Activated naive CD4-positive, alpha-beta T cell treated with anti-CD3 and anti-CD28 coated beads, Interleukin-2, amount 50 U/mL, for 24 hours (primary cell): ENCODE measurements around the gene HSD11B1L.
A peak's percentile ranks its signal among the peaks of the same experiment; 100 is the strongest.

ENCODE experiments used
- H3K27ac Mint-ChIP-seq: one replicate; pipeline ENCODE4 v1.8.0; 2021; ENCODE audit warnings: mild to moderate bottlenecking, mixed read lengths
- H3K27me3 Mint-ChIP-seq: one replicate; pipeline ENCODE4 v1.8.0; 2021; ENCODE audit warnings: mixed read lengths
- H3K36me3 Mint-ChIP-seq: one replicate; pipeline ENCODE4 v1.8.0; 2021; ENCODE audit warnings: mixed read lengths
- H3K4me1 Mint-ChIP-seq: one replicate; pipeline ENCODE4 v1.8.0; 2021; ENCODE audit warnings: mixed read lengths
- H3K4me3 Mint-ChIP-seq: one replicate; pipeline ENCODE4 v1.8.0; 2021; ENCODE audit warnings: mild to moderate bottlenecking, mixed read lengths
- H3K9me3 Mint-ChIP-seq: one replicate; pipeline ENCODE4 v1.8.0; 2021; ENCODE audit warnings: mixed read lengths

HSD11B1L gene, protein sequence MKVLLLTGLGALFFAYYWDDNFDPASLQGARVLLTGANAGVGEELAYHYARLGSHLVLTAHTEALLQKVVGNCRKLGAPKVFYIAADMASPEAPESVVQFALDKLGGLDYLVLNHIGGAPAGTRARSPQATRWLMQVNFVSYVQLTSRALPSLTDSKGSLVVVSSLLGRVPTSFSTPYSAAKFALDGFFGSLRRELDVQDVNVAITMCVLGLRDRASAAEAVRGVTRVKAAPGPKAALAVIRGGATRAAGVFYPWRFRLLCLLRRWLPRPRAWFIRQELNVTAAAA

GRCh38 chr19:5680437-5681368 is at the start of gene HSD11B1L, which contains the start of gene MICOS13:
HSD11B1L (plus strand) TSS chr19:5681027; CDS start chr19:5684833, 3,806 bp downstream.
MICOS13 (minus strand) TSS chr19:5680516; CDS start chr19:5680486, 30 bp downstream.
- Mint-ChIP-seq H3K27ac (peak within 1 kb of the TSS; percentile 96), H3K4me3 (peak within 1 kb of the TSS; percentile 88), H3K4me1 (peaks cover 27% of the 10 kb centered on the region), H3K36me3 (no peaks in the 10 kb centered on the region), H3K27me3 (no peaks in the 10 kb centered on the region), H3K9me3 (no peaks in the 10 kb centered on the region)

- Mint-ChIP-seq H3K4me3 (peak overlapping the region; percentile 67), H3K4me1 (peaks cover 83% of the 10 kb centered on the region), H3K36me3 (peaks cover 11% of the 10 kb centered on the region), H3K9me3 (no peaks in the 10 kb centered on the region), H3K27ac (peak overlapping the region; percentile 3), H3K27me3 (no peaks in the 10 kb centered on the region)
Measured at GRCh38 chr19:5631567-5632240, 49.1 kb upstream of the HSD11B1L start.

- Mint-ChIP-seq H3K27me3 (no peaks in the 10 kb centered on the region), H3K4me3 (no peak overlapping the region), H3K36me3 (peaks cover 11% of the 10 kb centered on the region), H3K4me1 (peaks cover 80% of the 10 kb centered on the region), H3K9me3 (no peaks in the 10 kb centered on the region), H3K27ac (peak overlapping the region; percentile 3)
Measured at GRCh38 chr19:5632241-5632612, 48.6 kb upstream of the HSD11B1L start.

DNA sequence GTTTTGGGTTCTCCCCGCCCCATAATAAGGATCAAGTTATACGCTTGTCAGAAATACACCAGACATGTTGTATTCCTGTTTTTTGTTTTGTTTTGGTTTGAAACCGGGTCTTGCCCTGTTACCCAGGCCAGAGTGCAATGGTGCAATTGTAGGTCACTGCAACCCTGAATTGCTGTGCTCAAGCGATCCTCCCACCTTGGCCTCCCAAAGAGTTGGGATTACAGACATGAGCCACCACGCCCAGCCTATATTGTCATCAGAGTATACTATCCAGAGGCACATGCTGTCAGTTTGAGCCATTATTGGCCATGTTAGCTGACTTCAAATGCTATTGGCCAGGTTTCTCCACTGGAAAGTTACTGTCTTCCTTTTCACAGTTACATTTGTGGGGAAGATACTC is 48.2 kb upstream of the HSD11B1L start:
- Mint-ChIP-seq H3K36me3 (peaks cover 8% of the 10 kb centered on the region), H3K4me1 (peaks cover 76% of the 10 kb centered on the region)

DNA sequence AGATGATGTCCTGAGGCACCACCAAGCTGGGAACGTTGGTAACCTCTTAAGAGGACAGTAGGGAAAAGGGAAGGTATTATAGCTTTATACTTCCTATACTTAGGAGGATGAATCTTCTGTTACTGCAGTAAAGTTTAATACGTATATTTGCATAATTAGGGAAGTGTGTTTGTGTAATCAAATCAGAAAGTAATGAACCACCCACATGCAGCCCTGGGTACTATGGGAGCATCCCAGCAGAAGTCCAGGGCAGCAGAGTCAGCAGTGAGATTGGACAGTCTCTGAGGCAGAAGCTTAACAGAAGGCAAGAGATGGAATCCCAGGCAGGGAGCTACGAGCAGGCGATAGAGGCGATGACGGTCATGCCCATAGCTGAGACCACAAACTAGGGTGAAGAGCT is 45.4 kb upstream of the HSD11B1L start:
- H3K36me3 Mint-ChIP-seq, result peaks cover 5% of the 10 kb centered on the region
- peaks cover 62% of the 10 kb centered on the region for H3K4me1 Mint-ChIP-seq
- H3K9me3 Mint-ChIP-seq, result no peaks in the 10 kb centered on the region
- H3K27ac Mint-ChIP-seq, result no peak overlapping the region
- H3K27me3 Mint-ChIP-seq, result no peaks in the 10 kb centered on the region
- no peak overlapping the region for H3K4me3 Mint-ChIP-seq

More for the DNA sequence above, 48.2 kb upstream of the HSD11B1L start:
- Mint-ChIP-seq H3K27me3 (no peaks in the 10 kb centered on the region), H3K9me3 (no peaks in the 10 kb centered on the region), H3K4me3 (peak overlapping the region; percentile 3), H3K27ac (no peak overlapping the region)

DNA sequence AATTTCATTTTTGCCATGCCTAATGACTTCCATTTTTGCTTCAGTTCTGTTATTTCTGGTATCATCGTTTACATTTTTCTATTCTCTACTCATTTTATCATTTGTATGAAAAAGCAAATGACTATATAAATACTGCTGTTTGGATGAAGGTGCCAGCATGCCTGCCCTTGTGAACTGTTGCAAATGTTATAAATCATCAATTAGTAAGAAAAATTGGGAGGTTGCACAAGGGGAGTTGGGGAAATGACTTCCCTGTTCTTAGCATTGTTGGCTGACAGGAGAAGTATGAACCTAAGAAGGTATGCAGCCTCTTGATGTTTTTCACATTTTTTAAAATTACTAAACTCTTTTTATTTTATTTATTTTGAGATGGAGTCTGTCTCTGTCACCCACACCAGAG is 42.9 kb upstream of the HSD11B1L start:
- H3K4me1 Mint-ChIP-seq, result peaks cover 53% of the 10 kb centered on the region
- H3K27me3 Mint-ChIP-seq, result no peaks in the 10 kb centered on the region
- no peak overlapping the region for H3K4me3 Mint-ChIP-seq
- H3K27ac Mint-ChIP-seq, result no peak overlapping the region
- H3K36me3 Mint-ChIP-seq, result peaks cover 2% of the 10 kb centered on the region
- H3K9me3 Mint-ChIP-seq, result no peaks in the 10 kb centered on the region

- H3K4me1 Mint-ChIP-seq, result peaks cover 51% of the 10 kb centered on the region
- no peak overlapping the region for H3K27ac Mint-ChIP-seq
- H3K9me3 Mint-ChIP-seq, result no peaks in the 10 kb centered on the region
Measured at GRCh38 chr19:5641171-5641570, 39.7 kb upstream of the HSD11B1L start.

DNA sequence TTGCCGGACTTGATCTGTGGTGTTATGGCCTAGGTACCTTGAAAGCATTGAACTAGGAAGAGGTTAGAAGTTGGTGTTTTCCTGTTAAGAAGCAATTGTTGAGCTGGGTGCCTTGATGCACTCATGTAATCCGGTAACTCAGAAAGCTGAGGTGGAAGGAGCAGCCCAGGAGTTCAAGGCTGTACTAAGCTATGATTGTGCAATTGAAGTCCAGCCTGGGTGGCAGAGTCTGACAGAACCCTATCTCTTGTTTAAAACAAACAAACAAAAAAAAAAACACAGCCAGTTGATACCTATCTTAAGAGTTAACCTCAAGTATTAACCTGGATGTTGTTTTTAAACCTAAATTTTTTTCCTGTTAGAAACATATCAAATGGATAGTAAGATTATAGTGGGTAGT is 38.6 kb upstream of the HSD11B1L start:
- no peak overlapping the region for H3K27ac Mint-ChIP-seq
- H3K9me3 Mint-ChIP-seq, result no peaks in the 10 kb centered on the region
- H3K4me1 Mint-ChIP-seq, result peaks cover 48% of the 10 kb centered on the region
- no peaks in the 10 kb centered on the region for H3K27me3 Mint-ChIP-seq
- H3K36me3 Mint-ChIP-seq, result peaks cover 13% of the 10 kb centered on the region
- H3K4me3 Mint-ChIP-seq, result no peak overlapping the region

More at GRCh38 chr19:5641171-5641570, 39.7 kb upstream of the HSD11B1L start:
- no peaks in the 10 kb centered on the region for H3K27me3 Mint-ChIP-seq
- H3K36me3 Mint-ChIP-seq, result peaks cover 10% of the 10 kb centered on the region
- no peak overlapping the region for H3K4me3 Mint-ChIP-seq

DNA sequence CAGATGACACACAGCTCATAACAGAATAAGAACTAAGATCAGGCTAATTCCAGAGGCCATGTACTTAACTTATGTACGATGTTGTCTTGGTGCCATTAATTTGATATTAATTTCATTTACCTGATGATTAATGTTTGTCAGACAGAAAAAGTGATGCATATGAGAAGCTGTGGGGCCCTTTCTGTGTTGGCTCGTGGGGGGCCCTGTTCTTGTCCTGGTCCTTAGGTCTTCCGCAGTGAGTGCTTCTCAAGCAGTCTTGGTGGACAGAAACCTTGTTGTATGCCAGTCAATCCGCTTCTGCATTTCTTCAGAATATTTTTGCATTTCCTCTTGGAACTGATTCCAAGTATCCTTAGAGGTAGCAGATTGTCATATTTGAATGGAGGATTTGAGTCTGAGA is 37.8 kb upstream of the HSD11B1L start:
- Mint-ChIP-seq H3K9me3 (no peaks in the 10 kb centered on the region), H3K4me1 (peaks cover 48% of the 10 kb centered on the region), H3K36me3 (peaks cover 13% of the 10 kb centered on the region), H3K4me3 (no peak overlapping the region), H3K27ac (no peak overlapping the region), H3K27me3 (no peaks in the 10 kb centered on the region)

DNA sequence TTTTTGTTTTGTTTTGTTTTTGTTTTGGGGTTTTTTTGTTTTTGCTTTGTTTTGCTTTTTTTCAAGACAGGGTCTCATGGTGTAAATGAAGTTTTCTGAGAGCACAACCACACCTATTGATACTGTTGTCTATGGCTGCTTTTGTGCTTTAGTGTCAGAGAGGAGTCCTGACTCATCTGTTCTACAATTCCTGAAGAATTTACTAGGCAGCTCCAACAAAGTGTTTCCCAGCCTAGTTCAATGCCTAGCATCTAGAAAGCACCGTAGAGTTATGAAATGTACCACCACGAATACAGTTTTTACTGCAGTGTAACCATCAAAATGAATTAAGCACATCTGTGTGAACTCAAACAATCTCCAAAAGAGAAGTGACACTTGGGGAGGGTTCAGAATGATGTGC is 36.8 kb upstream of the HSD11B1L start:
- Mint-ChIP-seq H3K36me3 (peaks cover 18% of the 10 kb centered on the region), H3K4me3 (no peak overlapping the region), H3K27ac (peak overlapping the region; percentile 61), H3K27me3 (no peaks in the 10 kb centered on the region), H3K9me3 (no peaks in the 10 kb centered on the region), H3K4me1 (peaks cover 44% of the 10 kb centered on the region)

- Mint-ChIP-seq H3K36me3 (peaks cover 18% of the 10 kb centered on the region), H3K27me3 (no peaks in the 10 kb centered on the region)
Measured at GRCh38 chr19:5645409-5645808, 35.4 kb upstream of the HSD11B1L start.

GRCh38 chr19:5646703-5647102 is 34.1 kb upstream of the HSD11B1L start:
- no peak overlapping the region for H3K27ac Mint-ChIP-seq
- no peak overlapping the region for H3K4me3 Mint-ChIP-seq
- H3K4me1 Mint-ChIP-seq, result peaks cover 27% of the 10 kb centered on the region
- H3K36me3 Mint-ChIP-seq, result peaks cover 18% of the 10 kb centered on the region
- no peaks in the 10 kb centered on the region for H3K9me3 Mint-ChIP-seq
- no peaks in the 10 kb centered on the region for H3K27me3 Mint-ChIP-seq

More at GRCh38 chr19:5645409-5645808, 35.4 kb upstream of the HSD11B1L start:
- Mint-ChIP-seq H3K4me3 (no peak overlapping the region), H3K4me1 (peaks cover 35% of the 10 kb centered on the region), H3K9me3 (no peaks in the 10 kb centered on the region), H3K27ac (peak overlapping the region; percentile 27)

DNA sequence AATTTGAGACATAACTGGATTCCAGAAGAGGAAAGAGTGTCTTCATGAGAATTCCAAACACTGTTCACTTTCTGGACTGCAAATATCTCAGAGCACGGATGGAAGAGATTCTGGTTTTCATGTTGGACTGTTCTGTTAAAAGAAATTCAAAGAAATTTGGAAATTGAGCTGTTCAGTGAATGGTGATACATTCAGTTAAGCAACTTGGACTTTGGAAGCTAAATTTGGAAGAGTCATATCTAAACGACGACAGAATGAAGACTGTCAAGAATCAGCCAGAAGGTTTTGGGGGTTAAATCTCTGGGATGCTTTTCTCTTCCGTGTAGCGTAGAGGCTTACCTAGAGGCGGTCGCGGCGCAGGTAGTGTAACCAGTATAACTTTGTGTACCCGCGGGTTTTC is 32.4 kb upstream of the HSD11B1L start:
- peaks cover 21% of the 10 kb centered on the region for H3K4me1 Mint-ChIP-seq
- no peak overlapping the region for H3K4me3 Mint-ChIP-seq
- H3K27me3 Mint-ChIP-seq, result no peaks in the 10 kb centered on the region
- H3K36me3 Mint-ChIP-seq, result peaks cover 18% of the 10 kb centered on the region
- no peak overlapping the region for H3K27ac Mint-ChIP-seq
- H3K9me3 Mint-ChIP-seq, result no peaks in the 10 kb centered on the region

GRCh38 chr19:5651361-5651760 is 29.5 kb upstream of the HSD11B1L start:
- Mint-ChIP-seq H3K27ac (no peak overlapping the region), H3K36me3 (peaks cover 16% of the 10 kb centered on the region), H3K27me3 (no peaks in the 10 kb centered on the region), H3K4me3 (no peak overlapping the region), H3K4me1 (no peaks in the 10 kb centered on the region), H3K9me3 (no peaks in the 10 kb centered on the region)

DNA sequence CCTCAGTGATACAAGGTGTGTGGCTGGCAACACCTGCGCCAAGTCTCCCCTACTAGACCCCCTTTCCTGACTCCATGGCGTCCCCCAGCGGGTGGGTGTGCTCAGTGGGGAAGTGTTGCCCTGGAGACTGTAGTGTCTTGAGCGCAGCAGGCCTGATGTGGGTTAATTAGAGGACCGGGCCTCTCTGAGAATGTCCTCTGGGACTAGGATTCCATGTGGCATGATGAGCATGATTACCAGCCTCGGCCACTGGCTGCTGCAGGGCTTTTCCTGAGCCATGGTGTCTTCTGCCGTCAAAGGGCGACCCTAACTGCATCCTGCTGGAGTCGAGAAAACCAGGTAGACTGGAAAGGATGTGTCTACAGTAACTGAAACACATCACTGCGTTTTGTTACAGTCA is 28.6 kb upstream of the HSD11B1L start:
- Mint-ChIP-seq H3K27ac (no peak overlapping the region), H3K36me3 (peaks cover 12% of the 10 kb centered on the region)

More for the DNA sequence above, 28.6 kb upstream of the HSD11B1L start:
- Mint-ChIP-seq H3K27me3 (no peaks in the 10 kb centered on the region), H3K9me3 (no peaks in the 10 kb centered on the region), H3K4me1 (no peaks in the 10 kb centered on the region), H3K4me3 (no peak overlapping the region)
